ENCODE results near the gene SREK1IP1. TPM values are rescaled to one million over a fixed set of nuclear protein-coding genes. Genes with fewer than 3 reads are reported as not detected.

Gene SREK1IP1
- total RNA-seq, 2 experiments from 2014 or later = 20.5 to 22.9 TPM

DNA sequence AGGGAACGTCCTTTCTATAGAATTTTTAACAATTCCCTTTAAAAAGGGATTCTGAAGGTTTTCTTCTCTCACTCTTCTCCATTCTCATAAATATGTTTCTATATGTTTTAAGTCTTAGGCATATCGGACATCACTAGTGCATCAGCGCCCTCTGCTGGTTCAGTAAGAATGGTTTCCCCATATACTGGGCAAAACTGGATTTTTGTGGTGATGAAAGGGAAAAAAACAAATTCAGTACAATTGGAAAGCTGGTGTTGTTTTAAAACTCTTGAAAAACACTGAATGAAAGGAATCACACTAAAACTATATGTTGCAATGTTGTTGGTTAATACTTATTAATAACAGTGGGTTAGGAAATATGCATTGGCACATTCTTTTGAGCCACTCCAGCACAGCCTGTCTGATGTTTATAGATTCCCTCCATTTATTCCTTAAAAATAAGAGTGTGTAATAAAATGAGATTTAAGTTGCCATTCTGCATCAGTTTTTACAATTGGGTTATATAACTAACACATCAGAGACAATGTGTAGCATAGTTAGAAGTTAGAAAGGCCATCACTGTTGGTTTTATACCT is 16.0 kb upstream of the SREK1IP1 start:
- CTCF ChIA-PET = interaction anchor here (0.6 to 5.3 kb wide), 19 partner anchors 10 to 192 kb away, joined by 3 to 75 read pairs (median 5); partner anchors contain the start of genes CWC27 and SREK1IP1
- Mint-ChIP-seq H3K4me3 (no peak overlapping the region), H3K9me3 (no peaks in the 10 kb centered on the region), H3K27me3 (no peaks in the 10 kb centered on the region), H3K36me3 (ENCODE audit: low read depth) (peaks cover 14% of the 10 kb centered on the region), H3K4me1 (ENCODE audit: low read depth) (peaks cover 8% of the 10 kb centered on the region), H3K27ac (no peak overlapping the region)
- POLR2A ChIA-PET = no interaction called here
- DNase-seq = peak; percentile 87
- ATAC-seq = peak; percentile 83
- intact Hi-C loops (cut with micrococcal nuclease) = loop anchor here (1.0 to 5.0 kb wide), 2 partner anchors 149 to 557 kb away; no protein-coding TSS in a partner anchor
- TF ChIP-seq, protein P1, sequence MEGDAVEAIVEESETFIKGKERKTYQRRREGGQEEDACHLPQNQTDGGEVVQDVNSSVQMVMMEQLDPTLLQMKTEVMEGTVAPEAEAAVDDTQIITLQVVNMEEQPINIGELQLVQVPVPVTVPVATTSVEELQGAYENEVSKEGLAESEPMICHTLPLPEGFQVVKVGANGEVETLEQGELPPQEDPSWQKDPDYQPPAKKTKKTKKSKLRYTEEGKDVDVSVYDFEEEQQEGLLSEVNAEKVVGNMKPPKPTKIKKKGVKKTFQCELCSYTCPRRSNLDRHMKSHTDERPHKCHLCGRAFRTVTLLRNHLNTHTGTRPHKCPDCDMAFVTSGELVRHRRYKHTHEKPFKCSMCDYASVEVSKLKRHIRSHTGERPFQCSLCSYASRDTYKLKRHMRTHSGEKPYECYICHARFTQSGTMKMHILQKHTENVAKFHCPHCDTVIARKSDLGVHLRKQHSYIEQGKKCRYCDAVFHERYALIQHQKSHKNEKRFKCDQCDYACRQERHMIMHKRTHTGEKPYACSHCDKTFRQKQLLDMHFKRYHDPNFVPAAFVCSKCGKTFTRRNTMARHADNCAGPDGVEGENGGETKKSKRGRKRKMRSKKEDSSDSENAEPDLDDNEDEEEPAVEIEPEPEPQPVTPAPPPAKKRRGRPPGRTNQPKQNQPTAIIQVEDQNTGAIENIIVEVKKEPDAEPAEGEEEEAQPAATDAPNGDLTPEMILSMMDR (IDR thresholded peaks at IDR 0.05) = peak; percentile 92

DNA sequence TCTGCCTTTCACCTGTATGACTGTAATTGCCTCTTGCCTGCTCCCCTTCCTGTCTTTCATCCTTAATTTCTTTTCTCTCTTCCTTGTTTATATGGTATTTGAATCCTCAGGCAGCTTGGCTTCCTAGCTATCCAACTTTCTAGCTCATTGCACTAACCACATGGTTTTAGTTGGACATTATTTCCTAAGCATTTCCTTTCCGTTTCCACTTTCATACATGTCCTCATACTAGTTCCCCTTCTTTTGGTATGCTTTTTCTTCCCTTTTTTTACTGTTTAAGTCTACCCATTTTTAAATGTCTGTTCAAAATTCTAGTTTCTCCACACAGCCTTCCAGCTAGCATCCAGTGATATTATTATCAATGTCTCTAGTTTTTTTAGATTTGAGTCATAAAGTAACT is 6.8 kb upstream of the SREK1IP1 start:
- TF ChIP-seq, protein P1 (IDR thresholded peaks at IDR 0.05) = no peak
- DNase-seq = no peak
- intact Hi-C loops (cut with micrococcal nuclease) = no loop called here
- Mint-ChIP-seq H3K9me3 (no peaks in the 10 kb centered on the region), H3K27ac (no peak overlapping the region), H3K27me3 (no peaks in the 10 kb centered on the region), H3K4me1 (ENCODE audit: low read depth) (peaks cover 22% of the 10 kb centered on the region), H3K4me3 (no peak overlapping the region), H3K36me3 (ENCODE audit: low read depth) (peaks cover 11% of the 10 kb centered on the region)
- ChIA-PET CTCF (interaction anchor here (3.1 kb wide), 1 partner anchor 9 kb away, joined by 23 read pairs; no protein-coding TSS in a partner anchor), POLR2A (no interaction called here)
- ATAC-seq = no peak

DNA sequence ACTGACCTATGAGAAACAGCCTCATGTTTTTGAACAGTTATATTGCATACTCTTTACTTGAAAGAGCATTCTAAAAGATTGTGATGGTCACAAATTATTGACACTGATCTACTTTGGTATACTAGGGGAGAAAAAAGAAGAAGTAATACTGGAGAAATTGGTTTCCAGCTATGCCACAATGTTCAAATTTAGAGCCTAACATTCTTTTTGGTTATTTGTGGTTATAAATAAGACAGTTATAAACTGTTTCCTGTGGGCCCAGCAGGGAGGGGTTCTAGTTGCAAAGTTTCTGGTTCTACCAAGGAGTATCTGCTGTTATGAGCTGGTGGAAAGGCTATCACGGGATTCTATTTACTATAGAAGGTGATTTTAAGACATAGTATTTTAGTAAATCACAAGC is 5.0 kb upstream of the SREK1IP1 start:
- ChIA-PET POLR2A (no interaction called here), CTCF (interaction anchor here (1.0 to 3.1 kb wide), 2 partner anchors 10 to 14 kb away, joined by 3 to 23 read pairs; no protein-coding TSS in a partner anchor)

DNA sequence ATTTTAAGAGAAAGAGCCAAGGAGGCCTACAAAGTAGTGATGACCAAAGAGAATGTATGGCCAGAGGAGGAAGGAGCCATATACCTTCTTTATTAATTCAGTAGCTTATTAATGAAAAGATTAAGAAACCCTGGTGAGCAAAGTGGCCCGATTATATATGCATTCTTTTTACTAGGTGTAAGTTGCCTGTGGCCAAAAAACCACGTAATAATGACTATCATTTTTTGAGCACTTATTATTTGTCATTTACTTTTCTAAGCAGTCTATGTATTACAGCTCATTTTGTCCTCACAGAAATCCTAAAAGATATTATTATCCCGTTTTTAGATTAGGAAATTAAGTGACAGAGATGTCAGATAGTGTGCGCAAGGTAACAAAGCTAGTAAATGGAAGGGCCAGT is 3.2 kb upstream of the SREK1IP1 start:
- TF ChIP-seq, protein P1 (IDR thresholded peaks at IDR 0.05) = no peak
- POLR2A ChIA-PET = no interaction called here
- ATAC-seq (no peak), DNase-seq (no peak)
- no peaks in the 10 kb centered on the region for H3K27me3 Mint-ChIP-seq
- H3K4me1 Mint-ChIP-seq (ENCODE audit: low read depth) = peaks cover 33% of the 10 kb centered on the region
- CTCF ChIA-PET = interaction anchor here (1.0 to 1.2 kb wide), 2 partner anchors 13 to 14 kb away, joined by 3 to 4 read pairs; no protein-coding TSS in a partner anchor
- H3K27ac Mint-ChIP-seq = no peak overlapping the region
- peaks cover 10% of the 10 kb centered on the region for H3K36me3 Mint-ChIP-seq (ENCODE audit: low read depth)
- H3K4me3 Mint-ChIP-seq = no peak overlapping the region
- H3K9me3 Mint-ChIP-seq = no peaks in the 10 kb centered on the region
- intact Hi-C loops (cut with micrococcal nuclease) = no loop called here

More for the DNA sequence above, 5.0 kb upstream of the SREK1IP1 start:
- Mint-ChIP-seq H3K27me3 (no peaks in the 10 kb centered on the region), H3K27ac (no peak overlapping the region), H3K4me1 (ENCODE audit: low read depth) (peaks cover 28% of the 10 kb centered on the region), H3K9me3 (no peaks in the 10 kb centered on the region), H3K4me3 (no peak overlapping the region), H3K36me3 (ENCODE audit: low read depth) (peaks cover 4% of the 10 kb centered on the region)
- intact Hi-C loops (cut with micrococcal nuclease) = no loop called here
- ATAC-seq (no peak), DNase-seq (no peak)
- TF ChIP-seq, protein P1 (IDR thresholded peaks at IDR 0.05) = no peak

DNA sequence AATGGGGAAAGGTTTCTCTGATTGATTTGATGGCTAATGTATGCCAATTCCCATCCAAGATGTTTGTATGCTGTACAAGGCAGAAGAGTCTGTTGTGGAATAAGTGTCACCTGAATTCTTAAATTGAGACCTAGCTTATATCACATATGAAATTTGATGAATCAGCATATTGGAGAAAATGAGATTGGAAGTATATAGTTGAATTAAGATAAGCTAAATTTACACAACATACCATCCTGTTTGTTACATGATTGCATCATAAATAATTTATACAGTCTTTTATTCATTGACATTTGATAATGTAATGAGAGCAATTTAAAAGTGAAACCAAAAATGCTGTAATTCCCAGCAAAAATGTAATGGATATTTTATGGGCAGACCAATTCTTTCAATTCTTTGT is 1.4 kb upstream of the SREK1IP1 start:
- Mint-ChIP-seq H3K4me1 (ENCODE audit: low read depth) (peaks cover 46% of the 10 kb centered on the region), H3K27me3 (no peaks in the 10 kb centered on the region), H3K27ac (peak overlapping the region; percentile 99), H3K4me3 (peak overlapping the region; percentile 100), H3K36me3 (ENCODE audit: low read depth) (peaks cover 17% of the 10 kb centered on the region), H3K9me3 (no peaks in the 10 kb centered on the region)
- DNase-seq = no peak
- TF ChIP-seq, protein P1 (IDR thresholded peaks at IDR 0.05) = no peak
- ChIA-PET POLR2A (interaction anchor here (0.6 to 1.9 kb wide), 2 partner anchors 8 to 23 kb away, joined by 3 to 4 read pairs; no protein-coding TSS in a partner anchor), CTCF (interaction anchor here (1.5 kb wide), 1 partner anchor 24 kb away, joined by 4 read pairs; no protein-coding TSS in a partner anchor)
- intact Hi-C loops (cut with micrococcal nuclease) = loop anchor here (10.0 kb wide), 1 partner anchor 1375 kb away; the partner anchor contains the start of gene SREK1
- no peak for ATAC-seq

Measured in activated CD8-positive, alpha-beta T cell treated with anti-CD3 and anti-CD28 coated beads for 36 hours (primary cell).